ENCODE results near the gene SLC37A3. TPM values are rescaled to one million over a fixed set of nuclear protein-coding genes. Genes with fewer than 3 reads are reported as not detected.

SLC37A3 gene
- total and polyA plus RNA-seq, 2 donors (not counting 3 experiments of a cell fraction or from before 2014, with no cell fraction given): 32.7 to 59.7 TPM

DNA sequence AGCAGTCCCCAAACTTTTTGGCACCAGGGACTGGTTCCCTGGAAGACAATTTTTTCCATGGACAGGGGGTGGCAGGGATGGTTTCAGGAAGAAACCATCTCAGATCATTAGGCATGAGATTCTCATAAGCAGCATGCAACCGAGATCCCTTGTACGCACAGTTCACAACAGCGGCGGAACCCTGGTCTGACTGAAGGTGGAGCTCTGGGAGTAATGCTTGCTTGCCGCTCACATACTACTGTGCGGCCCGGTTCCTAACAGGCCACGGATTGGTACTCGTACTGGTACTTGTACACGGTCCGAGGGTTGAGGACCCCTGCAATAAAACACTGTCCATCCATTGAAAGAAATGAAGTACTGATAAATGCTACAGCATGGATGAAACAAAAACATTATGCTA is 48.1 kb upstream of the SLC37A3 start:
- Histone ChIP-seq H4K20me1 (replicated peaks; ENCODE audit: control insufficient read depth, extremely low read depth, insufficient read depth, low read length) (no peaks in the 10 kb centered on the region), H3K9me3 (replicated peaks; ENCODE audit: control insufficient read depth, insufficient read depth, low read length) (no peaks in the 10 kb centered on the region), H3K9ac (replicated peaks; ENCODE audit: extremely low read depth, insufficient read depth, low read length) (no peak overlapping the region), H3K9me1 (replicated peaks; ENCODE audit: control insufficient read depth, extremely low read depth, insufficient read depth, low read length) (no peaks in the 10 kb centered on the region), H3K4me2 (ENCODE audit: insufficient read depth, low read length) (no peak overlapping the region), H3K27me3 (ENCODE audit: control insufficient read depth in 2 of 2, insufficient read depth in 2 of 2, low read length in 2 of 2) (no peaks in the 10 kb centered on the region), H3K79me2 (ENCODE audit: control insufficient read depth, insufficient read depth, low read length) (no peaks in the 10 kb centered on the region), H3K27ac (ENCODE audit: insufficient read depth, low read depth, low read length) (no peak overlapping the region), H3K4me1 (ENCODE audit: control insufficient read depth, extremely low read depth, insufficient read depth, low read length) (peaks cover 8% of the 10 kb centered on the region), H3K36me3 (ENCODE audit: control insufficient read depth in 2 of 2, extremely low read depth in 1 of 2, insufficient read depth in 2 of 2, low read length in 2 of 2) (no peaks in the 10 kb centered on the region), H2AFZ (ENCODE audit: low read depth, low read length) (no peak overlapping the region), H3K4me3 (replicated peaks in 1 of 3; ENCODE audit: insufficient read depth in 1 of 3, low read depth in 1 of 3, low read length in 3 of 3) (no peak overlapping the region)
- ChIA-PET POLR2A (no interaction called here), CTCF (interaction anchor here (0.6 kb wide), 1 partner anchor 980 kb away, joined by 3 read pairs; no protein-coding TSS in a partner anchor)
- intact Hi-C loops (cut with micrococcal nuclease): no loop called here
- no peak for FAIRE-seq
- dilution Hi-C loops (cut with MboI; ENCODE audit: extremely low pct_ligation_motif_present, low sequenced_read_pairs): no loop called here
- TF ChIP-seq, protein P1, sequence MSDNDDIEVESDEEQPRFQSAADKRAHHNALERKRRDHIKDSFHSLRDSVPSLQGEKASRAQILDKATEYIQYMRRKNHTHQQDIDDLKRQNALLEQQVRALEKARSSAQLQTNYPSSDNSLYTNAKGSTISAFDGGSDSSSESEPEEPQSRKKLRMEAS (IDR thresholded peaks at IDR 0.05; ENCODE audit: insufficient read depth, insufficient read length): no peak
- no peak for TF ChIP-seq JUN (IDR thresholded peaks at IDR 0.05; ENCODE audit: borderline replicate concordance, insufficient read depth, insufficient read length, low read depth)
- no peak for TF ChIP-seq POLR2AphosphoS5 (IDR thresholded peaks at IDR 0.05; ENCODE audit: insufficient read depth, low read depth, low read length)
- TF ChIP-seq GATA2 (IDR thresholded peaks at IDR 0.05; ENCODE audit: insufficient read depth, insufficient read length, low read depth, low read length): no peak
- TF ChIP-seq MYC (IDR thresholded peaks at IDR 0.05; ENCODE audit: low read depth, low read length): no peak
- no peak for TF ChIP-seq FOS (IDR thresholded peaks at IDR 0.05; ENCODE audit: borderline replicate concordance, insufficient read depth, low read length)
- TF ChIP-seq CTCF (IDR thresholded peaks at IDR 0.05; ENCODE audit: extremely low read depth in 1 of 2, insufficient read depth in 1 of 2, low read depth in 1 of 2, low read length in 2 of 2): no peak
- DNase-seq (ENCODE audit: low read depth, low spot score): no peak
- BruUV-seq (replicated peaks): no TSS peak
